Fibroblast of skin of left biceps (primary cell): ENCODE results near the gene XRCC4.

Experiments
- DNase-seq, 2 experiments: peaks; one replicate each; pipeline ENCODE4 v3.0.0-alpha.2; 2013; ENCODE audit warnings: low read depth in 2 of 2

Gene XRCC4

DNA sequence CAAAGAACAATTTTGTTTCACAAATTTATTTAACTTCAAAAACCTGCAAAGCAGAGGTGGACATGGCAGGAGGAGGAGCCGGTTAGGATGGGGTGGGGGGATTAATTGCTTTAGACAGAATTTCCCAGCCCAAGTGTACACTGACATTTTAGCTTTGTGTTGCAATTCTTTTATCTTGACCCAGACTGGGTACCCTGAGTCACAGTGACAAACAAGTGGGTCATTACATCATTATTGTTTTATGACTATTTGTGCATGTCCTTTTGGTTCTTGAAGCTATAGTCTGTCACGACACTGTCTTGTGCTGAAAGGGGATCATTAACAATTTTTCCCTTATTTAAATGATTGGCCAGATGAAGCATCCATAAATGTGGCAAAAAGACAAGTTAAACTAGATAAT lies 309.7 kb downstream of the XRCC4 start:
- no peak for DNase-seq

DNA sequence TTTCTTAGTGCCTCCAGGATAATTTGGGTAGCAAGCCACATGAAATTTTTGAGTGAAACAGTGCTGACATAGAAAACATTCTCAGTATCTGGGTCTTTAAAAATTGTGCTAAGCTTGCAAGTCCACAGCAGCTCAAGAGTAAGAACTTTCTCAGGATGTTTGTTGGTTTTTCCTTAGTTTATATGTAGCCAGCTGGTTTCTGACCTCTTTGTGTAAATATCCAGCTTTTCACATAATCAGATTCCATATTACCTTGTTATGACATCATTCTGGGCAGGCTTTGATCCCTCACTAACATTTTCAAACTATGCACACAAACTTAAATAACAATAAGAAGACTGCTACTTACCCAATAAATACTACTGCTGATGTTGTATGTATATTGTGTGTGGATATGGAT lies 311.3 kb downstream of the XRCC4 start:
- no peak for DNase-seq

DNA sequence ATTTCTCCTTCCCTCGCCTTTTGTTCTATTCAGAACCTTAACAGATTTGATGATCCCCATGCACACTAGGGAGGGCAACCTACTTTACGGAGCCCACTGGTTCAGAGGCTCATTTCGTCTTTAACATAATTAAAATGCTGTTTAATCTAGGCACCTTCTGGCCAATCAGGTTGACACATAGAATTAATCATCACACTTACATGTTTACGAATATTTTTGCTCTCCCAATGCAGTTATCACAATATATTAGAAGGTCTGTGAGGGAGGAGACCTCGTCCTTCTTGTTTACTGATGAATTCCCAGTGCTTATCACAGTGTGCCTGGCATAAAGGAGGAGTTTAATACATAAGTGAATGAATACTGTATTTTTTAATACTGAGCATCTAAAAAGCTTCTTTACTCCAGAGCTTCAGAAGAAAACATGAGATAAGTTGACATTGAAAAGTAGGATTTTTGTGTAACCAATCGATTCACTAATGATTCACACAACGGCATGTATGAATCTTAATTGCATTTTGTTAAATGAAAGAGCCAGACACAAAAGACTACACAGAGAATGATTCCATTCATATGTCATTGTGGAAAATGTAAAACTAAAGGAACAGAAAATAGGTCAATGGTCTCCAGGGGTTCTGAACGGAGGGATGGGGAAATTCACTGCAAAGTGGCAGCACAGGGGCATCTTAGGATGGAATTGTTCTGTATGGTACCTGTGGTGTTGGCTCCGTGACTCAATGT lies 315.6 kb downstream of the XRCC4 start:
- DNase-seq: no peak

DNA sequence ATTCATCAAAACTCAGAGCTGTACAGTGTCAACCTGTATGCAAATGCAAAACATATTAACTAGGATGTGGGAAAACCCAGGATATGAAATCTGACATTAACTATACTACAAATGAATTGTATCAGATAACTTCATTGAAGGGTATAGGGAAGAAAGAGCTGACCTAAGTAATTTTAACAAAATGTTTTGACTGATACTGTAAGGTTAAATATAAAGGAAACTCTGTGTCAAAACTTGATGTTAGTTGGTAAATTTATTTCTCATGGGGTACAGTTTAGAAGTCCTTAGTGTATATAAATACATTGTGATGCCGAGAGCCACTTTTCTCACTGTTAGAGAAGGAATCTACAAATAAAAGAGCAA lies 316.1 kb downstream of the XRCC4 start:
- no peak for DNase-seq

DNA sequence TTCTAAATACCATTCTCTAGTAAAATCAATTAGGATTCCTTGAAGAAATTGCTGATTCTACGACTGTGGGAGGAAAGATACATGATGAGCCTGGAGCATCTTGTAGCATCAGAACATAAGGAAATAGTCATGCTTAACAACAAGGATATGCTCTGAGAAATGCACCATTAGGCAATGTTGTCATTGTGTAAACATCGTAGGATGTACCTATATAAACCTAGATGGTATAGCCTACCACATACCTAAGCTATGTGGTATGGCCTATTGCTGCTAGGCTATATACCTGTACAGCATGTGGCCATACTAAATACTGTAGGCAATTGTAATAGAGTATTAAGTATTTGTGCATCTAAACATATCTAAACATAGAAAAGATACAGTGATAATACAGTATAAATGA lies 316.8 kb downstream of the XRCC4 start:
- DNase-seq: no peak

DNA sequence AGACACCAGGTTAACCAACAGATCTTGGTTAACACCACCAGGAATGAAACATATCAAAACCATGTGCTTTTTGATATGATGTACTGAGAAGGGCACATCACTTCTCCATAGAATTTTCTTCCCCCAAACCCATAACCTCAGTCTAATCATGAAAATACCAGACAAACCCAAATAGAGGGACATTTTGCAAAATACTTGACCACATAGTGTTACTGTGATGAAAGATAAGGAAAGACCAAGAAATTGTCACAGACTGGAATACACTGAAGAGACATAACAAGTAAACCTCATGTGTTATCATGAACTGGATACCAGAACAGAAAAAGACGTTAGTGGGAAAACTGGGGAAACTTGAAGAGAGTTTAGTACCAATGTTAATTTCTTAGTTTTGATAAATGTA lies 319.3 kb downstream of the XRCC4 start:
- DNase-seq: no peak

DNA sequence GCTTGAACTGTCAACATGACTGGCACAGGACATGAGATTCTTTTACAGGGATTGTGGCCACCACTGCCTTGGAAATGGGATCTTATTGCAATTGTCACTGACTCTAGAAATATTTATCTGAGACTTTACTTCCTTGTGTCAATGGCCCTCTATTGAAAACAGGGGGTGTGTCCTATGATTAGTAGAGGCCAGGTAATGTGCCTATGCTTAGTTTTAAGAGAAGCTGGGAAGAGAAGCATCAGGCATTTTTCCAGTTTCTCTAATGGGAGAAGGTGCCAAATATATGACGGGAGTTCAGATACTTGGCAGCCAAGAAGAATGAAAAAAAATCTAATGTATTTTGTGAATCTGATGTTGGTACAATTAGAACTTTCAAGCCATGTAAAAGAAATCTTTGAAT lies 320.3 kb downstream of the XRCC4 start:
- no peak for DNase-seq

DNA sequence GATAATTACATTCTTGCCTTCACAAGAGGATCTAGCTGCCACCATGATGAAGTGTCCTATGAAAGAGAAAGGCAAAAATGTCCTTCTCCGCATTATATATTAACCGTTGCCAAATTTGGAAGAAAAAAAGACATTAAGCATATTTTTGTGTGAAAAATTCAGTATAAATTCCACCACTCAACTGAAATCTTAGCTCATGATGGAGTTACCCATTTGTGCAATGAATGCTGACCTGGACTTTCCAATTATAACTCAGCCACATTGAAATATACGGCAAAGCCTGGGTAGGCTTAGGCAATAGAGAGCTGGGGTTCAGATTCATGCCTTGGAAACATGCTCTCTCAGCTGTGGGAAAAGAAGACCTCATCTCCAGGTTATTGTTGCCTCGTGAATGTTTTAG lies 322.9 kb downstream of the XRCC4 start:
- no peak for DNase-seq

DNA sequence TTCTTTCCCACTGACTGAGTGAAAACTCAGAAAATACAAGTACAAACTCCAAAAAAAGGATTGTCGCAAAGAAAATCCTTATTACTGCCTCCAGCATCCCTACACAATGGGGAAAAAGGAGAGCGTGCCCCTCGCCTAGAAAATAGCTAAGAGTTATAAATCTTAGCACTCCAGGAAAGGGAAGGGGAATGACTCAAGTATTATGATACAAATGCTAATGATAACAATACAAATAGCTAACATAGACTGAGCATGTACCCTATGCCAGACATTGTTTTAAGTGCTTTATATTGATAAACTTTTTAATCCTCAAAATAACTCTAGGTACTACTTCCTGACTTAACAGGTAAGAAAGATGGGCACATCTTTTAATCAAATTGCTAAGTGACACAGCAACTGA lies 323.4 kb downstream of the XRCC4 start:
- DNase-seq: no peak

DNA sequence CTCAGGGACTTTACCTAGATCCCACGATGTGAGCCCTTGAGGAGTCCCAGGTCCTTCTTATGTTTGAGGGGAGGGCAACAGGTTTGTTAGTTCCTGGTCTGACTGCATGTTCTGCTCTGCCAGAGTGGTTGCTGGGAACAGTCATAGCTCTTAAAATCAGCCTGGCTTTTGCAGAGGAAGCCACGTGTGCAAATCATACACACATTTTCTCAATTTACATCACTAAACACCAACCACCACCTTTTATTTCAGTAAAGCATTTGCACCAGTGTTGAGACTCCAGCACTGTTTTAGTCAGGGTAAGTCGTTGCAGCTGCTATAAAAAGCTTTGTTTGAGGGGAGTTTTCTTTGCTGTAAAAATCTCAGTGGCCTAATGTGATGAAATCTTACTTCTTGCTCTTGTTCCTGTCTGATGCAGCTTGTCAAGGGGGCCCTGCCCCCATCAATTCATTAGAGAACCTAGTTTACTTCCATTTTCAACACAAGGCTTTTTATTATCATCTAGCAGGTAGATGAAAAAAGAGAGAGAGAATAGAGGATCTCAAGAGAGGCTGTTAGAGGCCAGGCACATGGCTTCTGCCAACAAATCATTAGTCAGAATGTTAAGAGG lies 323.9 kb downstream of the XRCC4 start:
- no peak for DNase-seq

DNA sequence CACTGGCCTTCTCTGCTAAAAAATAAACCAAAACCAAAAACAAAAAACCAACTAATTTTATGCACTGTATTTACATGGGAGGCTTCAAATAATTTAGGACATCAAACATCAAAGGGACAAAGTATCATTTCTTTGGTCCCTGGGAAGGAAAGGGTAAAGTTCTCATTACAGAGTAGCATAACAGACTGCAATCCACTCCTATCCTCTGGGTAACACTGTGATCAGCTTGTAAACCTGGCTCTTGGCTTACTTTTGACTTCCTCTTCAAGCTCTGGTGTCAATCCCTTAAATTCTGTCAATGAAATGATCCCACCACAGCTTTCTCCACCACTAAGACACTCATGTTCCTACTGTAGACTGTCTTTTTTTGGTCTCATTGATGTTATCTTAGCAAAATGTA lies 324.4 kb downstream of the XRCC4 start:
- no peak for DNase-seq
